Activated T-cell treated with anti-CD3 and anti-CD28 coated beads for 4 hours (primary cell): ENCODE results near the gene CAPN12.

Experiments used
- DNase-seq: peaks from one replicate; pipeline ENCODE4 v3.0.0-alpha.2; 2020

The CAPN12 gene

DNA sequence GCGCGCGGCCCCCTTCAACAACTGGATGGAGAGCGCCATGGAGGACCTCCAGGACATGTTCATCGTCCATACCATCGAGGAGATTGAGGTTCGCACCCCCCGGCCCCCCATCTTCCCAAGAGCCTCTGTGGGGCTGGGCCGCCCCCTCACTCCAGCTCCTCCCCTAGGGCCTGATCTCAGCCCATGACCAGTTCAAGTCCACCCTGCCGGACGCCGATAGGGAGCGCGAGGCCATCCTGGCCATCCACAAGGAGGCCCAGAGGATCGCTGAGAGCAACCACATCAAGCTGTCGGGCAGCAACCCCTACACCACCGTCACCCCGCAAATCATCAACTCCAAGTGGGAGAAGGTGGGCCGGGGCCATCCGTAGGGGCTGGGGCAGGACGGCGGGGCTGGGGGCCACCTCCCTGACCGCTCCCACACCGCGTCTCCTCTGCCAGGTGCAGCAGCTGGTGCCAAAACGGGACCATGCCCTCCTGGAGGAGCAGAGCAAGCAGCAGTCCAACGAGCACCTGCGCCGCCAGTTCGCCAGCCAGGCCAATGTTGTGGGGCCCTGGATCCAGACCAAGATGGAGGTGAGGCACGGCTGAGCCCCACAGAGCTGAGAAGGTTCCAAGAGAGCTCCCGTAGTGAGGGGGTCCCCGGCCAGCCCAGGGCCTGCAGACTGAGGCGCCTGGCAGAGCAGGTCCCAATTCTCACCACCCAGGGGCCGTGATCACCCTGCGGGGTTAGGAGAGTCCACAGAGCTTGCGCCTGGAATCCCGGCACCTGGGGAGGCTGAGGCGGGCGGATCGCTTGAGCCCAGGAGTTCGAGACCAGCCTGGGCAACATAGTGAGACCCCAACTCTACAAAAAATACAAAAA is 20.1 kb downstream of the CAPN12 start:
- DNase-seq, result no peak

DNA sequence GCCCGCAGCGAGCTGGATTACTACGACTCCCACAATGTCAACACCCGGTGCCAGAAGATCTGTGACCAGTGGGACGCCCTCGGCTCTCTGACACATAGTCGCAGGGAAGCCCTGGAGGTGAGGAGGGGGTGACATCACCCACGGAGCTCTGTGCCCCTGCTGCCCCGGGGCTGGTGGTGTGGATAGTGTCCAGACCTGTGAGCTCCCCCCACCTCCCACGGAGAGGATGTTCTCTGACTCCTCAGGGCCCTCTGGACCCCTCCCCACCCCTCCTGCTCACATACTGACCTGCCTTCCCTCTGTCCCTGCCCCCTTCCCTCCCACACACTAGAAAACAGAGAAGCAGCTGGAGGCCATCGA is 20.7 kb downstream of the CAPN12 start:
- DNase-seq, result no peak

DNA sequence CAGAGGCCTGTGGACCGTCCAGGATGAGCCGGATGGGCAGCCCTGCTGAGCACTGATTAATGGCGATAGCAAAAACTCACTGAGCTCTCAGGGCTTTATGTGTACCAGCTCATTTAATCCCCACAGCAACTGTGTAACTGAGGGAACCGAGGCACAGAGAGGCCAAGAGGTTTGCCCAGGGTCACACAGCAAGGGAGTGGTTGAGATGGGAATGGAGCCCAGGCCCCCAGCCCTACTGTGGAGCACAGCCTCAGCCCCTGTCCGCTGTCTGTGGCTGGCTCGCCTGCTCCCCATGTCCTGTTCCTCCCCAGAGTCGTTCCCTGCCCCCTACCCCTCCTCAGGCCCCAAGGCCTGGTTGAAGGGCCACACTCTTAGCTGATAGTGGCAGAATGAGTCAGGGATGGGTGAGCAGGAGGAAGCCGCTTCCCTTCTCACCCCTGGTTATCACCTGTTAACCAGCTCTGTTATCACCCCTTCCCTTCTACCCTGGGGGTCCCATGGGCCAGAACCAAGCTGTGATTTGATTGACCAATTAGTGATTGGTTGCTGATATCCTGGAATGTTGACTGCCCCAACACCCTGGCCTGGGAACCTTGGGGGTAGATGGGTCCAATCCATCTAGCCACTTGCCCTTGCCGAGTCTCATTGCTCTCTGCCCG is 21.2 kb downstream of the CAPN12 start:
- no peak for DNase-seq

DNA sequence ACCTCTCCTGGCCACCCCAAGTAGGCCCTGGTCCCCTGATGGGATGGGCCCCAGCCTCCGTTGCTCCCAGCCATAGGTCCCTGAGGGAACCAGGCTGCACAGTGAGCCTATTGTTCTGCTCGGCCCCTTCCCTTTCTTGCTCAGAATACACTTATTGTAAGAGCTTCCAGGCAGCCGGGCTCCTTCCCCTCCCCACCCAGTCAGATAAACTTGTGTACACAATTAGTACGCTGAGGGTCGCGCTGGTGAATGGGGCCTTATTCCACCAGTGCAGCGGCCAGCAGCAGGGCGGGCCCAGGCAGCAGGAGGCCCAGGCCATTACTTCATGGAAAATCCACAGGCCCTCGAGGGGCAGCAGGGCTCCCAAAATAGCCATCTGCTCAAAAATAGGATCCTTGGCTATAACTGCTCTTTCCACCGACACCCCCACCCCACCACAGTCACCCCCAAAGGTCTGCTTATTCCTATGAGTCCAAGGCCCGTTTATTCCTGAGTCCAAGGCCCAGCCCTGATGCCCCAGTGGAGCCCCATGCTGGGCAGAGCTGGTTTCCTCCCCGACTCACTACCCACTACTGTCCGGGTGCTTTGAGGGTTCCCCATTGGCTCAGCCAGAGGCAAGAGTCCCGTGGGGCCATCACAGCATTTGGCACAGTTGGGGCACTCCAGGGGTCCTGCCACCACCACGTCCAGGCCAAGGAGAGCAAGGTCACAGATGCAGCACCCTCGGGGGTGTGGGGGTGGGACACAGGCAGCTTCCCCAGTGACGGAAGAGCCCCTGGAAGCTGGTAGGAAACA is 22.1 kb downstream of the CAPN12 start:
- DNase-seq, result no peak

DNA sequence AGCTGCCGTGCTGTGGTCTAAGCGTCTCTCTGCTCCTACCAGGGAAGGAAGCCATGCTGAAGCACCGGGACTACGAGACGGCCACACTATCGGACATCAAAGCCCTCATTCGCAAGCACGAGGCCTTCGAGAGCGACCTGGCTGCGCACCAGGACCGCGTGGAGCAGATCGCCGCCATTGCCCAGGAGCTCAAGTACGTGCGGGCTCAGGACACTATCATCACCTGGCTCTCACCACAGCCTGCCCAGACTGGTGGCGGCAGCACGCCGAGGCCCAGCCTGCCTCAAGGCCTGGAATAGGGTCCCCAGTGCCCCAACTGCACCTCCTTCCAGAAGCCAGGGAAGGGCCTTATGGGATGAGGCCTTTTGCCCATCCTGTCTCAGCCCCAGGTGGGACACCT is 22.8 kb downstream of the CAPN12 start:
- DNase-seq, result no peak

DNA sequence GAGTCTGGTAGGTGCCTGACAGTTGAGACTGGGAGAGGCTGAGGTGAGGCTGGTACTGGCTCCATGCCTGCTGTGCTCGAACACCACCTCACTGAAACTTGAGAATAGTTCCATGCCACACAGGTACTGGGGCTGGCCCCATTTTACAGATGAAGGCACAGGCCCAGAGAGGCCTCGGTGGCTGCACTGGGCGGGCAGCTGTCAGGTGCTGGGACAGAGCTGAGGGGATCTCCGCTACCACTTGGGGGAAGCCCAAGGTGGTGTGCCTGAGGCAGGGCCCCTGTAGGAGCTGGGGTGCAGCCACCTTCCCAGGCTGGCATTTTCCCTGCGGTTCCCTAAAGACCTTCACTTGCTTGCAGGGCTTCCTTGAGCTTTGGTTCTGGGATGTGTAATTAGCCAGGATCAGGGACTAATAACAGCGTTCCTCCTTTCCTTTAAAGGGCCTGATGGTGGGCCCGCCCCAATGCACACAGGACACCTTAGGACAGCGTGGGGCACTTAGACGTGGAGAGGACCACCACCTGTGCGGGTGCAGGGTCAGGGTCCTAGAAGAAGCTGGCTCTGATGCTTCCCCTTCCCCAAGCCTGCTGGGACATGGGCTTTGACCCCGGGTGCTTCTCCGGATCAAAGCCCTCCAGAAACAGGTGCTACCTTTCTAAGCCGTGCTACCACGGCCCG is 23.6 kb downstream of the CAPN12 start:
- DNase-seq, result no peak

DNA sequence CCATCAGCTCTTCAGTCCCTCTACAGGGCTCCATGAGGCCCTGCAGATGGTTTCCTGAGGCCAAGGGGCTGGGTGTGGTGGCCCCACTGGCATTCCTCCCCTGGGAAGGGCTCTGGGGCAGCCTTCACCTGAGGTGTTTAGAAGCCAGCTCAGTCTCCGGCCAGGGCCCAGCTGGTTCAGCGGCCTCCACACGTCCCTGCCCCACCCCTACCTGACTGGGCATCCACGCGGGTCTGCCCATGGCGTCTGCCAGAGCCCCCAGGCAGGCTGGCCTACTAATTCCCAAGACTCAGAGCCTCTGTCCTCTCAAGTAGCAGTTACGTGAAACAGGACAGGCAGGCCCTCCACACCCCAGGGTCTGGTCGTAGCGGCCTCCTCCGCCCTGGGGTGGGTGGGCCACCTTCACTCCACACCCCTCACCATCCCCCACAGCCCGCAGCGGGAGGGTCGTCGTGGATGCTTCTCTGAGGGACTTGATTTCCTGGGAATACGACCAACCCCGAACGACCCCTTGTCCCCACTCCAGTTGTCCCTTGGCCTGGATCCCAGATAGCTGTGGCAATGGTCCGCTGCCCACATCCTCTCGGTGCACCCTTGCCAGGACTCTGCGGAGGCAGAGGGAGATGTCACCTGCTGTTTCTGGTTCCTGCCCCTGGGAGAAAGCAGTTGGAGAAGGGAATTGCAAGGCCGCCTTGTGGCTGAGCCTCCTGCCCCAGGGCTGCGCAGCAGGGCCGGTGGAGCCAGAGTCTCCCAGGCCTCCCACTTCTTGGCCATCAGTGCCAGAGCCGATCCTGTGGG is 24.3 kb downstream of the CAPN12 start:
- DNase-seq, result no peak

DNA sequence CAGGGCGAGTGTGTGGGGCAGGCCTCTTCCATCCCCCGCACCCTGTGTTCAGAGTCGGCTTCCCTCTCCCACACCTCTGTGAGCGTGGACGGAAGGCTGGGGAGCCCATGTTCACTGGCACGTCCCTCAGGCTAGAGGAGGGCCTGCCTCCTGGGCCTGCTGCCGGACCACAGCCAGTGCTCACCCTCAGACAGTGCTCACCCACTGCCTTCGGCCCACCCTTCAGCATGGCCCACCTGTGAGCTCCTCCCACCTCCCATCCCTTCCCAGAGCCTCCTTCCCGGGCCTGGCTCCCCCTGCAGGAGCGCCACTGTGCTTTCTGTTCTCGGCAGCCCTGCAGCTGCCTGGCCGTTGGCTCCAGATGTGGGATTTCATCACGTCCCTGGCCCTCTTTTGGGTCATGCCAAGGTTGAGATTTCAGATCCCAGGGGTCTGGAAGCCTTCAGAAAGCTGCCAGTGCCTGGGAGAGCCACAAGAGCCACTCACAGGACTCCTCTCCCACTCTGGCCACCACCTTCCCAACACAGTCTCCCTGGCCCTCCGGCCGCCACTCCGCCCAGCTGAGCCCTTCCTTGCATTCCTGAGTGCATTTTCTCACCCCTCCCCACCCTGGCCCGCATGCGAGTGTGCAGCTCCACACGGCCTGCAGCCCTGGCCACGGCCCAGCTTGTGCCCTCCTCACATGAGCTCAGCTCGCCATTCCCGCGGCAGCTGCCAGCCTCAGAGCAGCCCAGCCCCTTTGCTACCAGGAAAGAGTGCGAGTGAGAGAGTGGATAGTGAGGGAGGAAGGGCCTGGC is 25.3 kb downstream of the CAPN12 start:
- no peak for DNase-seq

DNA sequence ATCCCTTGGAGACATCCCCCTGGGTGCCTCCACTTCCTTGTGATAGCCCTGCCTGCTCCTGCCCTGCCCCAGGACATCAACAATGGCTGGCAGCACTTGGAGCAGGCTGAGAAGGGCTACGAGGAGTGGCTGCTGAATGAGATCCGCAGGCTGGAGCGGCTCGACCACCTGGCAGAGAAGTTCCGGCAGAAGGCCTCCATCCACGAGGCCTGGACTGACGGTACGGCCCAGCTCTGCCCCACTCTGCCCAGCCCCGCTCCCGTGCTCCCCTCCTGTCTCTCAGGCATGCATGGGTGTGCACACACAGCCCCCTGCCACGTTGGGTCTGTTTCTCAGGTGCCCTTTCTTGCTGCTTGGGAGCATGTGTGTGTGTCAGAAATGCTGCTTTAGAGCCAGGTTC is 26.4 kb downstream of the CAPN12 start:
- DNase-seq, result no peak

DNA sequence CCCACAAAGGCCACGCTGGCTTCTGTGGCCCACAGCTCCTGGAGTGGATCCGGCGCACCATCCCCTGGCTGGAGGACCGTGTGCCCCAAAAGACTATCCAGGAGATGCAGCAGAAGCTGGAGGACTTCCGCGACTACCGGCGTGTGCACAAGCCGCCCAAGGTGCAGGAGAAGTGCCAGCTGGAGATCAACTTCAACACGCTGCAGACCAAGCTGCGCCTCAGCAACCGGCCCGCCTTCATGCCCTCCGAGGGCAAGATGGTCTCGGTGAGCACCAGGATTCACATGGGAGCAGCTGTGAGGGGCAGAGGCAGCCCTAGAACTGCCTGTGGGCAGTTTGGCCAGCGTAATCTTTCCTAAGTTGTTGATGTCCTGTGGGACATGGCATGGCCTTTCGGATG is 27.2 kb downstream of the CAPN12 start:
- no peak for DNase-seq

DNA sequence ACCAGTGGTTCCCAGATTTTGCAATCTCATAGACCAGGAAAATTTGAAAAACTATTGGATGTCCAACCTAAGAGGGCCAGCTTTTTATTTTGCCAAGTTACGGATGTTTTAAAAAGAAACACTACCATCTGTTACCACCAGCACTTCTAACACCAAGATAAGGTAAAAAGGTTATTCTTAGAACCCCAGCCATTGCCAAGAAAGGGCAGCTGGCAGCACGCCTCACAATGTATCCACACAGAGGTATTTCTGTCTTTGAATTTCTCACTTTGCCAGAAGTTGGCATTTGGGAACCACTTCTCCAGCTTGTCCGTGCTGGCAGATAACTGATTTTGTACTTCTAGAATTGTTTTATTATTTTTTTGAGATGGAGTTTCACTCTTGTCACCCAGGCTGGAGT is 28.7 kb downstream of the CAPN12 start:
- no peak for DNase-seq

DNA sequence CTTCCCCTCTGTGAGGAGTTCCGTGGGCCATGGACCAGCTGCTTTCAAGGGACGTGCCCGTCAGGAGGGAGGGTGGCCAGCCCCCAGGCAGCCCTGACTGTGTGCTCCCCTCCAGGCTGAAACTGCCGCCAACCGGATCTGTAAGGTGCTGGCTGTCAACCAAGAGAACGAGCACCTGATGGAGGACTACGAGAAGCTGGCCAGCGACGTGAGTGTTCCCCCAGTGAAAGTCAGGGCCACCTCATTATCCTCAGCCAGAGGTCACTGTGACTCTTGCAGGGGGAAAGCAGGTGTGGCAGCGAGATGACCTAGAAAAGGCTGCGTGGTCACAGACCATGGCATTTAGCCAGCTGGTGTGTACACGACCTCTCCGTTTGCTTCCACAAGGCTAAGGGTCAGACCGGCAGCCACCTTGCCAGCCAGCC is 29.9 kb downstream of the CAPN12 start:
- no peak for DNase-seq

DNA sequence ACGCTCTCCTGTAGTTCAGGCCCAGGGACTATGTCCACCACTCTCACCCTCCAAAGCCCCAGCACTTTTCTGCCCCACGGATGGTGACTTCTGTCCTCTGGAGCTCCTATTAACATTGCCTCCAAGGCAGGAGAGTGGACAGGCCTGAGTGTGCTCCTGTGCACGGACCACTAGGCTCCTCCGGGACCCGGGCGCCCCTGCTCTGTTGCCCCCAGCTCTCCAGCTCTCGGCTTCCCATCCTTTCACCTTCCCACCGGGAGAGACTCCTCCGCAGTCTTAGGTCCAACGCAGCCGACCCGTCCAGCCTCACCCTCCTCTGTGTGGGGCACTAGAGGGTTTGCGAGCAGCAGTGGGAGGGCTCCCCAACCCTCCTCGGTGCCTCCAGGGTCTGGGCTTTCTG is 30.4 kb downstream of the CAPN12 start:
- no peak for DNase-seq

DNA sequence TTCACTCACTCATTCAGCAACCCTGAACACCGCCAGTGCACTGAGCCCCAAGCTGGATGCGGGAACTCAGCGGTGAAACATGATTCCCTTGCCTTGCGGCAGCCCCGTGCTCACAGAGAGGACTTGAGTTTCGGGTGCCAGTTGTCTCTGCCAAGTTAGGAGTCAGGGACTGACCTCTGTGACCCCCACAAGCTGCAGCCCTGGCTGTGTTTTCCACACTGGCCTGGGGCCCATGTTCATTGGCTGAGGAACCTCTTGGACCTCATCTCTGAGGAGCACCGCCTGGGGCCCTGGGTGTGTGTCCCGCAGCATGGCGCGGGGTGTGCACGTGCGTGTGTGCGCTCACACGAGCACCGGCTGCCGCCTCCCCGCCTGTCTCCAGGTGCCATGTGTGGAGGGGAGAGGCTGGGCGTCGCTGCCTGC is 31.0 kb downstream of the CAPN12 start:
- DNase-seq, result no peak

DNA sequence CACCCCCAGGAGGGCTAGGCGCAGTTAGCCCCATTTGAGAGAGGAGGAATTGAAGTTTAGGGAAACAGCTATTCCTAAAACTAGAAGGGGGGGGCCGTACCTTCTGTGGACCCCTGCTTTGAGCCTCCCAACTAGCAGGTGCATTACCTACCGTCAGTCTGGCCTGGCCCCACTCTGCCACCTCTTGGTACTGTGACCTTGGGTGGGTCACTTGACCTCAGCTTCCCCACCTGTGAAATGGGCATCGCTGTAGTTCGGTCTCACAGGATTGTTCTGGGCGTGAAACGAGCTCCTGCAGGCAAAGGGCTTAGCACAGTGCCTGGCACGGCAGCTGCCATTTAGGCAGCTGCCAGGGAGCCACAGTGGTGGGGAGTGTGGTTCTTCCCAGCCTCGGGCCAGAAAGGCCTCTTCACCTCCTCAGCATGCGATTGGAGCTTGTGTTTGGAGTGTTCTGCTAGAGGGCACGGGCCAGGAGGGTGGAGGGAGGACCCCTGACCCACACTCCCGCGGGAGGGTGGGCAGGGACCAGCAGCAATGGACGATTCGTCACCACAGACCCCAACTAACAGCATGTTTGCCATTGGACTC is 32.0 kb downstream of the CAPN12 start:
- DNase-seq, result no peak

DNA sequence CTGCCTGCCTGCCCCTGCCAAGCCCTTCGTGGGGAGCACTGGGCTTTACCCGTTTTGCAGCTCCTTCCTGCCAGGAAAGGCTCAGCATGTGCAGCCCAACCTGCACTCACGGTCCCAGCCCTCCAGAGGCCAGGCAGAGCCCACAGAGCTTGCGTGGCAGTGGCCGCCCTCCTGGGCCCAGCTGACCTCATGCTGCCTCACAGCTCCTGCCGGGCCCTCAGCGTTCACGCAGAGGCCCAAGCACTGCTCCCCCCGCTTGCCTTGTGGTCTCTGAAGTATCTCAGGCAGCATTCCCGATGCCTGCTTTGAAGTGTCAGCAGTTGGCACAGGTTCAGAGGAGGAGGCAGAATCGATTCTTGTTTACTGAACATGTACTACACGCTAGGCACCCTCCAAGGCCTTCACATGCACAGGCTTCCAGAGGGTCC is 32.5 kb downstream of the CAPN12 start:
- no peak for DNase-seq

DNA sequence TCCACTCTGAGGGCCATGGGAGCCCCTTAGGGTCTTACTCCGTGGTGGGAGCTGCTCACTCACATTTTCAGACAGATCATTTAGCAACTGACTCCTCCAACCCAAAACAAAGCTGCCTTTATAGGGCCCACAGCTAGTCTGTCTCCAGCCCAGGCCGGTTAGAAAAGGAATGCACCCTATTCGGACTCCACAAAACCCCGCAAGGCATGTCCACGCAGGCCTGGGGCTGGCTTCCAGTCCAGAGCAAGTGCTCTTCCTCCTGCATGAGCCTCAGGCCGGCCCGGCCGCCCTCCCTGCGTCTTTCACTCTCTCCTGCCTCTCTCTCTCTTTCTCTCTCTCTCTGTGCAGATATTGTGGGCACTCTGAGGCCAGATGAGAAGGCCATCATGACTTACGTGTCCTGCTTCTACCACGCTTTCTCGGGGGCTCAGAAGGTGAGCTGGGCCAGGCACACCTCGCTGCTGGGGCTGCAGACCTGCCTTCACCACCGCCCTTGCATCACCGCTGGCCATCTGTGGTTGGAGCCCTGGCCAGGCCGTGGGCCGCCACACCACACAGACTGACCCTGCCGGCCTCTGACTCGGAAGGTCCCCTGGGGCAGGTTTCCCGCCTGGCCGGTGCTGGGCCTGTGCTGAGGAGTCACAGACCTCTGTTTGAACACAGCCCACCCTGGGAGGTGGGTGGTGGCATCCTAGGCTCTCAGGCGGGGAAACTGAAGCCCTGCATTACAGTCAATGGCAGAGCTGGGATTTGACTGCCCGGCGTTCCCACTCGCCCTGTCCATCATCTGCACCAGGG is 33.1 kb downstream of the CAPN12 start:
- no peak for DNase-seq

DNA sequence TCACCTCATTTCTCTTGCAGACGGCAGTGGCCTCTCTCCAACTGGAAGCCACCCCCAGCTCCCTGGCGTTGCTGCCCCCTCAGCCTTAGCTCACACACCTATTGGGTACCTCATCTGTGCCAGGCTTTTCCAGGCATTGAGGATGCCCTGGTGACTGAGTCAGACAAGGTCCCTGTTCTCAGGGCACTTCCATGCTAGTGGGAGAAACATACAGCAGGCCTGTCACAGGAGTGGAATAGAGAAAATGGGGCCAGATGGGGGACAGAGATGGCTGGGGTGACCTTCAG is 33.9 kb downstream of the CAPN12 start:
- DNase-seq, result no peak

DNA sequence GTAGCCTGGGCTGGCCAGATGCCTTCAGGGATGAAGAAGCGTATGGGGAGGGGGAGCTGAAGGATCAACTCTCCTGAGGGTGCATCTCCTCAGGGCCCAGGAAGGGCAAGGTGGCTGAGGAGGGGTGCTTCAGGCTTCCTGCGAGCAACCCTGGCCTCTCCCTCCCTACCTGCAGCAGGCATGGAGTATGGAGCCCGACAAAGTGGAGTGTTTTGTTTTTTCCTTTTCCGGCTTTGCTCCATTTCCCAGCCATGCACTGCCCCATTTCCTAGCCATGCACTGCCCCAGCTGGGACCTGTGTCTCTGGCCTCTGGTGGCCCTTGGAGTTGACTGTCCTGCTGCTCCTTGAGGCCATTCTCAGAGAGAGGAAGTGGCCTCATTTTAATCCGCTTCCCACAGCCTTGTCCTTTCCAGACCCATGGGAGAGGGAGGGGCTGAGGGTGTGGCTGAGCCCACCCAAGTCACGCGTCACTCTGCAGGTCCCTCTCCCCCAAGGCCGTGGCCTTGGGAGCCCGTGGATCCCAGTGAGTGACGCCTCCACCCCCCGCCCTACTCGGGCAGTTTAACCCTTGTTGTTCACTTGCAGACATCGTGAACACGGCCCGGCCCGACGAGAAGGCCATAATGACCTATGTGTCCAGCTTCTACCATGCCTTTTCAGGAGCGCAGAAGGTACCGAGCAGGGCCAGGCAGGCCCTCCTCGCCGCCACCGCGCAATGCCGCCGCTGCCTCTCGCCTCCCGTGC is 34.4 kb downstream of the CAPN12 start:
- DNase-seq, result no peak

DNA sequence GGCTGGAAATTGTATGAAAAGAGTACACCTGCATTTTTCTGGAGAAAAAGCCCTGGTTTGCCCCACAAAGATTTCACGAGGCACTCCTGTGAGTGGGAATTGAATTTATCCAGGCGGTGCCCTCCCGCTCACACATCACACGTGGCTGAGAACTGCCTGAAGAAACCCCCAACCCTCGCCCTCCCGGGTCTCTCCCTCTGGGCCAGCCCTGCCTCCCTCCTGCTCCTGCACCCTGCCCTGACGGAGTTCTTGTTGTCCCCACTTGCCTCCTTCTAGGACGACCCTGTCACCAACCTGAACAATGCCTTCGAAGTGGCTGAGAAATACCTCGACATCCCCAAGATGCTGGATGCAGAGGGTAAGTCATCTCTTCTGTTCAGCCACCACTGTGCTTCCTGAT is 35.2 kb downstream of the CAPN12 start:
- no peak for DNase-seq
